HG03432 (cell line): ENCODE results near the gene DGKZ.

Source experiments
- ATAC-seq: cut with Tn5 transposase; IDR thresholded peaks from one replicate; pipeline ENCODE4 v1.9.1; 2021; ENCODE audit warnings: mild to moderate bottlenecking, moderate library complexity; ENCODE audit not compliant: unreplicated experiment

The DGKZ gene

GRCh38 chr11:46326813-46327416 is 20.3 kb upstream of the DGKZ start:
- ATAC-seq = no peak

GRCh38 chr11:46327829-46328228 is 19.4 kb upstream of the DGKZ start:
- ATAC-seq = no peak

GRCh38 chr11:46330154-46330553 is 17.1 kb upstream of the DGKZ start:
- ATAC-seq = no peak

GRCh38 chr11:46330563-46331281 is 16.5 kb upstream of the DGKZ start:
- ATAC-seq = no peak

- no peak for ATAC-seq
Observed at GRCh38 chr11:46331282-46331984, 15.8 kb upstream of the DGKZ start.

GRCh38 chr11:46332093-46332567 is 15.1 kb upstream of the DGKZ start:
- no peak for ATAC-seq

GRCh38 chr11:46332568-46333393 is 14.5 kb upstream of the DGKZ start:
- ATAC-seq = no peak

GRCh38 chr11:46333394-46333947 is 13.8 kb upstream of the DGKZ start:
- ATAC-seq = no peak

- ATAC-seq = no peak
Observed at GRCh38 chr11:46334211-46334610, 13.1 kb upstream of the DGKZ start.

- no peak for ATAC-seq
Observed at GRCh38 chr11:46335271-46335670, 12.0 kb upstream of the DGKZ start.

- ATAC-seq = no peak
Observed at GRCh38 chr11:46335890-46336562, 11.2 kb upstream of the DGKZ start.

GRCh38 chr11:46336563-46337180 is 10.6 kb upstream of the DGKZ start:
- ATAC-seq = no peak

GRCh38 chr11:46337626-46338345 is 9.5 kb upstream of the DGKZ start:
- no peak for ATAC-seq

- ATAC-seq = no peak
Observed at GRCh38 chr11:46338636-46338987, 8.7 kb upstream of the DGKZ start.

GRCh38 chr11:46338988-46339666 is 8.1 kb upstream of the DGKZ start:
- ATAC-seq = no peak

GRCh38 chr11:46339816-46340215 is 7.4 kb upstream of the DGKZ start:
- no peak for ATAC-seq

- no peak for ATAC-seq
Observed at GRCh38 chr11:46341454-46341853, 5.8 kb upstream of the DGKZ start.

GRCh38 chr11:46342239-46342638 is 5.0 kb upstream of the DGKZ start:
- ATAC-seq = no peak

GRCh38 chr11:46343520-46343919 is 3.7 kb upstream of the DGKZ start:
- ATAC-seq = no peak
